ENCODE results near the gene RAD51C. TPM values are rescaled to one million over a fixed set of nuclear protein-coding genes. Genes with fewer than 3 reads are reported as not detected.
"Not testable (repeated sequence)": the region's sequence is repeated elsewhere in the genome, so short reads cannot be mapped to it uniquely, and the experiment has no call there.

RAD51C gene
- total RNA-seq, 2 donors from 2014 or later, result 30.4 to 32.5 TPM

DNA sequence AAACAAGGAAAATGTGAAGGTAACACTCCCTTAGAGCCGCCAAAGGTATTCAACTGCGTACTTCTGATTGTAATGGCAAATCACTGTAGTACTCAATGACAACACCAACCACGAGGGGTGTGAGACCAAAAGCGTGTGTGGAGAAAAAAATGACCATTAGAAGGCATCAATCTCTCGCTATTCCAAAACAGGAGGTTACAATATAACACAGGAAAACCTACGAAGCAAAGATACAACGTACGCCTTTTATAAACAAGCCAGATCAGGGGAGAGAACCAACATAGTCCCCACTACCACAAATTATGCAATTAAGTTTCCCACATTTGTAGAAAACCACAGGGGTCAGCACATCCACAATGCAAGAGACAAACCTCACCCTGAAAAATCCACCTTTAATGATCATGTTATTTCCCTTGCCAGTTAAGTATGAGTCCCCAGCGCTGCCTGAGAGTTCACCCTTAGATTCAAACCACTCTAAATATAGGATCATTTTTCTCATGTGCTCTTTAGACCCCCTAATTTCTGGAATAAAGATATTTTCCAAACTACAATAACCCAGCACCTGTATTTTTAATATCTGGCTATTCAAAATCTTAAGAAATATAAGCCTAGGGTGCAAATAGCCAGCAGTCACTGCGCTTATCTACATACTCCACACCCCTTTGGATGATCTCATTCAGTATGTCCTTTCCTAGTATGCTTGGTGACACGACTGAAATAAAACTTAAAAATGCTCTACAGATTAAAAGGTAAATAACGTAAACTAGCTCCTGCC lies 13.0 kb upstream of the RAD51C start:
- no peak for DNase-seq (ENCODE audit: low spot score)
- TF ChIP-seq POLR2AphosphoS5 (IDR thresholded peaks at IDR 0.05) (no peak), POLR2A (IDR thresholded peaks at IDR 0.05) (no peak)
- TF ChIP-seq, protein P1, sequence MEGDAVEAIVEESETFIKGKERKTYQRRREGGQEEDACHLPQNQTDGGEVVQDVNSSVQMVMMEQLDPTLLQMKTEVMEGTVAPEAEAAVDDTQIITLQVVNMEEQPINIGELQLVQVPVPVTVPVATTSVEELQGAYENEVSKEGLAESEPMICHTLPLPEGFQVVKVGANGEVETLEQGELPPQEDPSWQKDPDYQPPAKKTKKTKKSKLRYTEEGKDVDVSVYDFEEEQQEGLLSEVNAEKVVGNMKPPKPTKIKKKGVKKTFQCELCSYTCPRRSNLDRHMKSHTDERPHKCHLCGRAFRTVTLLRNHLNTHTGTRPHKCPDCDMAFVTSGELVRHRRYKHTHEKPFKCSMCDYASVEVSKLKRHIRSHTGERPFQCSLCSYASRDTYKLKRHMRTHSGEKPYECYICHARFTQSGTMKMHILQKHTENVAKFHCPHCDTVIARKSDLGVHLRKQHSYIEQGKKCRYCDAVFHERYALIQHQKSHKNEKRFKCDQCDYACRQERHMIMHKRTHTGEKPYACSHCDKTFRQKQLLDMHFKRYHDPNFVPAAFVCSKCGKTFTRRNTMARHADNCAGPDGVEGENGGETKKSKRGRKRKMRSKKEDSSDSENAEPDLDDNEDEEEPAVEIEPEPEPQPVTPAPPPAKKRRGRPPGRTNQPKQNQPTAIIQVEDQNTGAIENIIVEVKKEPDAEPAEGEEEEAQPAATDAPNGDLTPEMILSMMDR (IDR thresholded peaks at IDR 0.05), result no peak
- Histone ChIP-seq H3K4me3 (no peak overlapping the region), H3K36me3 (no peaks in the 10 kb centered on the region), H3K4me1 (replicated peaks) (no peaks in the 10 kb centered on the region), H3K9me3 (no peaks in the 10 kb centered on the region), H3K27ac (no peak overlapping the region), H3K27me3 (replicated peaks; ENCODE audit: insufficient read depth) (no peaks in the 10 kb centered on the region)
- WGBS, result 61% methylated on average over 12 of the region's 12 CpGs
- intact Hi-C loops (cut with DNase I), result no loop called here

DNA sequence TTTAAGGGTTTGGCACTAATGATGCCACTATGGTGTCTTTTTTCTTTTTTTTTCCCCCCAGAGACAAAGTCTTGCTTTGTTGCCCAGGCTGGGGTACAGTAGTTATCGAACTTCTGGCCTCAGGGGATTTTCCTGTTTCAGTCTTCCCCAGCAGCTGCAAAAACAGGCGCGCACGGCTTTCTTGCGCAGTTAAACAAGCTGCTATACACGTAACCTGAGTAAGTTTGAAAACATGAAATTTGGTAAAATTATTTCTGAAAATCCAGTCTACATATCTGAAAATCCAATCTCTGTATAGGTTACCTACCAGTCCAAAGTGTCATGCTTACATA lies 12.4 kb upstream of the RAD51C start:
- no peaks in the 10 kb centered on the region for H3K4me1 ChIP-seq (replicated peaks)
- H3K9me3 ChIP-seq, result no peaks in the 10 kb centered on the region
- WGBS, result 79% methylated on average over 6 of the region's 6 CpGs
- intact Hi-C loops (cut with DNase I), result no loop called here
- H3K27ac ChIP-seq, result no peak overlapping the region
- TF ChIP-seq POLR2A (IDR thresholded peaks at IDR 0.05) (no peak), POLR2AphosphoS5 (IDR thresholded peaks at IDR 0.05) (no peak)
- TF ChIP-seq, protein P1 (IDR thresholded peaks at IDR 0.05), result no peak
- no peak for DNase-seq (ENCODE audit: low spot score)
- no peak overlapping the region for H3K4me3 ChIP-seq
- no peaks in the 10 kb centered on the region for H3K36me3 ChIP-seq
- no peaks in the 10 kb centered on the region for H3K27me3 ChIP-seq (replicated peaks; ENCODE audit: insufficient read depth)

- Histone ChIP-seq H3K27me3 (replicated peaks; ENCODE audit: insufficient read depth) (no peaks in the 10 kb centered on the region), H3K9me3 (no peaks in the 10 kb centered on the region), H3K27ac (no peak overlapping the region), H3K36me3 (no peaks in the 10 kb centered on the region), H3K4me3 (no peak overlapping the region), H3K4me1 (replicated peaks) (no peaks in the 10 kb centered on the region)
- intact Hi-C loops (cut with DNase I), result no loop called here
- TF ChIP-seq POLR2A (IDR thresholded peaks at IDR 0.05), result no peak
- TF ChIP-seq, protein P1 (IDR thresholded peaks at IDR 0.05), result no peak
- TF ChIP-seq POLR2AphosphoS5 (IDR thresholded peaks at IDR 0.05), result no peak
- DNase-seq (ENCODE audit: low spot score), result no peak
- 82% methylated on average over 10 of the region's 10 CpGs for WGBS
These were observed 8.4 kb upstream of the RAD51C start for GRCh38 chr17:58684003-58684402.

GRCh38 chr17:58684462-58684861 lies 7.9 kb upstream of the RAD51C start:
- DNase-seq (ENCODE audit: low spot score); H3K4me3 ChIP-seq; H3K27me3 ChIP-seq (replicated peaks; ENCODE audit: insufficient read depth); H3K4me1 ChIP-seq (replicated peaks); H3K9me3 ChIP-seq; H3K36me3 ChIP-seq; H3K27ac ChIP-seq; intact Hi-C loops (cut with DNase I): not testable (repeated sequence)
- WGBS, result 89% methylated on average over 6 of the region's 6 CpGs

DNA sequence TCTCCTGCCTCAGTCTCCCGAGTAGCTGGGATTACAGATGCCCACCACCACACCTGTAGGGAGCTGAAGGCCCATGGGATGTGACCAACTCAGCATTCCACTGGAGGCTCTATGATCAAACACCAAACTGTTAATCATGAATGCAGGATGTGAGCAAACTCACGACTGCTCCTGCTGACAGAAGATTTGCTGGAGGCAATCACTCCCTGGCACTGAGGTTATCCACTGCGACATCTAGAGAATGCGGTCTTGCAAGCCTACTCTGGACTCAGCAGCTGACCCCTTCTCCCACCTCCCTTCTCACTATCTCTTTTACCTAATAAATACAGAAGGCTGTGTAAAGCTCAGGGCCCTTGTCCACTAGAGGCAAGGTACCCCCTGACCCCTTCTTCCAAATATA lies 5.4 kb upstream of the RAD51C start:
- no peak for TF ChIP-seq POLR2A (IDR thresholded peaks at IDR 0.05)
- TF ChIP-seq, protein P1 (IDR thresholded peaks at IDR 0.05), result no peak
- TF ChIP-seq POLR2AphosphoS5 (IDR thresholded peaks at IDR 0.05), result no peak
- Histone ChIP-seq H3K36me3 (no peaks in the 10 kb centered on the region), H3K27ac (no peak overlapping the region), H3K4me1 (replicated peaks) (no peaks in the 10 kb centered on the region), H3K27me3 (replicated peaks; ENCODE audit: insufficient read depth) (no peaks in the 10 kb centered on the region), H3K9me3 (no peaks in the 10 kb centered on the region), H3K4me3 (no peak overlapping the region)
- intact Hi-C loops (cut with DNase I), result no loop called here
- no peak for DNase-seq (ENCODE audit: low spot score)
- WGBS, result 58% methylated on average over 4 of the region's 4 CpGs

Data from prostate gland (tissue), 2 donors.